Stimulated activated CD8-positive, alpha-beta memory T cell treated with anti-CD3 and anti-CD28 coated beads, Interleukin-12 subunit alpha, Interleukin-12 subunit beta, amount 100 ng/mL, for 24 hours (primary cell): ENCODE data around the gene FBXO7.

Experiments used
- DNase-seq: peaks from one replicate; pipeline ENCODE4 v3.0.0-alpha.2; 2020; ENCODE audit errors: extremely low read depth

Gene FBXO7

DNA sequence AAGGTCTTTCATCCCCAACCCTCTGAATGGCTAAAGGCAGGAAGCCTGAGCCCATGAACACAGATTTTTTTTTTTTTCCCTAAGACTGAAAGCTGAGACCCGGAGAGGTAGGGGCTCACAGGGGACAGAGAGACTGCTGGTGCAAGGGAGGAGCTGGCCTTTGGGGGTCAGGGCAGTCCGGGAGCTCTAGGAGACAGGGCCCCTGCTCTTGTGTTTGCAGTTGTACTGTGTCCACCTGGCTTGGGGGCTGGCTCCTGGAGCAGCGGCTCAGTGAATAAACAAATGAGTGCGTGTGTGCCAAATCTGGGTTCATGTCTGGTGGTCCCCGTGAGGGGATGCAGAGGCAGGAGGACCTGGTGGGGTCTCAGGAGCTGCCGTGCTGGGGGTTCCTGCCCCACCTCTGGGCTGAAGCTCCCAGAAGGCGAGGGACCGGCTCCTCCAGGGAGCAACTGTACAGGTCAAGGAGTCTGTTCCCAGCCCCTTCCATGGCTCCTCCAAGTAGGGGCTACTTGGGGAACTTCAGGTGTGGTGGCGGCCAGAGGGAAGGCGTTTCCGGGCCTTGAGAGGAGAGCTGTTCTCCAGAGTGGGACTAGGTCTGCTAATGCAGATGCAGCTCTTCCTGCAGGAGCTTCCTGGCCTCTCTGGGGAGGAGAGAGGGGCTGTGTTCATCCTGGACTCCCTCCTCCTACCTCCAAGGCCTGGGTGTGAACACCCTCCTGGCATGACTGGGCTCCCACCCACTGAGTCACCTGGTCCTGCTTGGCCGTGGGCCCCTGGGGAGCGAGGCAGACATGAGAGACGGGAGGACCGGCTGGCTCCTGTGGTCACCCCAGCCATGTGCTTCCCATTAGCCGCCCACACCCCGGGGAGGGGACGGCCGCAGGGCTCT, 57.6 kb downstream of the FBXO7 start:
- DNase-seq = no peak

DNA sequence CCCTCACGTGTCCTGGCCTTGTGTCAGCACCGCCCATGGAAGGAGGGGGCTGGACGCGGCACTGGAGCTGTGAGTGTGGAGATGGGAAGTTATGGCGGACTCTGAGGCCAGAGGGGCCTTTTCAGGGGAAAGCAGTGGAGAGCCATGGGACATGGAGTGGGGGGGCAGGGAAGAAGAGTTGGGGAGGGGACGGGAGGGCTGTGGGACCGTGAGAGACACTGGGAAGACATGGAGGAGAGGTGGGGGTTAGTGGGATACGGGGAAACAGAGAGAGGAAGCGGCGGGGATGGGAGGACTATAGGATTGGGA, 58.2 kb downstream of the FBXO7 start:
- DNase-seq = no peak

DNA sequence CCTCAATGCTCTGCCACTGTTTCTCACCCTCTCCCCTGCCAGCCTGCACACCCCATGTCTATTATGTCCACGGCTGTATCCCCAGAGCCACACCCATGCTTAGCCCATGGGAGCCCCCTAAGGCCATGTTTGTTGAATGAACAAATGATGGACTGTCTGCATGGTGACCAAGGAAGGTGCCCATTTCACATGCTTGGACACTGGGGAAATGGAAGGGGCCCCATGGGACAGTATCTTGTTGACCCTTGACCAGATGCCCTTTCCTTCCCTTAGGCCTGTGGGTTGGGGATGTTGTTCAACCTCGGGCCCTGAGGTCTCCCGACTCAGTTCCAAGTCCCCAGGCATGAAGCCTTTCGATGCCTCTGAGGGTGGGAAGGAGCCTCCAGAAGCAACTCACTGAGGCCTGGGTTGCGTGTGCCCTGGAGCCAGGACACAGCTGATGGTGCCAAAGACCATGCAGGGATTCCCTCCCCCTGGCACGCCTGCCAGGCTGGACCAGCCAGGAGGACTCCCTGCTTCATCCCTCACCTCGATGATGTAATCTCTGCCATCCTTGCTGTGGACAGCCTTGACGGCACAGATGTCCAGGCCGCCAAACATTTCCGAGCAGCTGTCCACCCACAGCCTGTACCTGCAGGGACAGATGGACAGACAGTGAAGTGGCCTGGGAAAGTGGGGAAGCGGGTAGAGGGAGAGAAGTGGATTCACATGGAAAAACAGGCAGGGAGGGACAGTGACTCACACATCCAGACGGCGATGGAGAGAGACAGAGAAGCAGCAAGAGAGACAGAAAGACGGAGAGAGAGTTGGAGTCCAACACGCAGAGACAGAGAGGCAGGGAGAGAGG, 58.9 kb downstream of the FBXO7 start:
- no peak for DNase-seq

DNA sequence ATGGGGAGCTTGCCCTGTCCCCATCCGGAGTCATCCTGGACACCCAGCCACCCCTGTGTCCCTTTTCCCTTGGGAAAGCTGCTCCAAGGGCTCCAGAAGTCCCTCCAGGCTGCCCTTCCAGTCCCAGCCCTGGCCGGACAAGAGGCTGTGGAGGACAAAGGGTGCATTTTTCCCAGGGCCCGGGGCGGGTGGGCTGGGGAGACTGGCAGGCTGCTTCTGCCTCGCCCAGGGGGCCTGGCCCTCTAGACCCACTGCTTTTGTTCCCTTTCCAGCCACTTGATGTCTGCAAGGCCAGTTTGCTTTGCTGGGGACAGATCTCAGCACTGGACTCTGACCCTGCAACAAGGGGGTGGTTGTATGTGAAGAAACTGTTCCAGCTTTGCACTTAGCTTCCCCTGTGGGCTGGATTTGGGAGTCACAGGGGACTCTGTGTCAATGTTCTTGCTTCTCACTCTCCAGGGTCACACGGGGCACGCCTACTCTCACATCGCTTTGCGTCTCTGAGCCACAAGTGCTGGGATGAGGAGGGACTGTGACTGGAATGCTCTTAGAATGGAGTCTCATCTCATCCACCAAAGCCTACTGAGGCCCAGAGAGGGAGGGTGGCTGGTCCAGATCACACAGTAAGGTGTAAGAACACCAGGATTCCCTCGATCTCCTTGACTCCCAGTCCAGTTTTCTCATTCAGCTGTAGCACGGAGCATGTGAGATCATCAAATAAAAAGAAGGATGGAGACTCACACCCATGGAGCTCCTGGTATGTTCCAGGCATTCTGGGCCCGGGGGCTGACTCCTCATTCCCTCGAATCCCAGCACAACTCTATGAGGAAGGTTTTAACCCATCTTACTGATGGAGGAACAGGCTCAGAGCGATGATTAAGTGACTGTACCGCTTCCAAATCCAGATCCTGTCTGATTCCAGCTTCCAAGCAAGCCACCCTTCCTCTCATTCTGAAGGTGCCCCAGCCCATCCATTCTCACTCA, 59.9 kb downstream of the FBXO7 start:
- DNase-seq = no peak

DNA sequence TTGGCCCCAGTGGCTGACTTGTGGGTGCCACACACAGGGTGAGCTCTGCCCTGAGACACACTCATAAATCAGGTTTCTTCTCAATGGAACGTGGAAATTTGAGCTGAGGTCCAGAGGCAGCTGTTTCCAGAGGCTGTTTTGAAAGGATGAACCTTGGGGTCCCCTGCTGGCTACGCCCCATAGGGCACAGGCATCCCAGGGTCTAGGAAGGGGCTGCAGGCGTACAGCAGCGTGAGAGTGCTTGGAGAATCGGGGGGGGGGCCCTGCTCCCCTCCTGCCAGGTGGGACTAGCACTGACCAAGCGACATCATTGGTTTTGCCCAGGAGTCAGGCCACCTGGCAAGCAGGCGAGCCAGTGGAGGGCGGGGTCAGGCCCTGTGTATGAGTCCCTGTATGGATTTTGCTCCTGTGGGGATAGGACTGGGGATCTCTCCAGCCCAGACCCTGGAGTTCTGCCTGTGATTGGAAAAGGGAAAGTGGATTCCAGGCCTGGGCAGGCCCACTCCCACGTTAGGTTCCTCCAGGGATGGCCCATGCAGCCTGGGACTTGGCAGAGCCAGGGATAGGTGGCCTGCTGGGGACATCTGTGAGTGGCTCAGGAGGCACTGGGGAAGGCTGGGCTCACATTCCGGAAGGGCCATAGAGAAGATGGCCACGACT, 61.0 kb downstream of the FBXO7 start:
- no peak for DNase-seq

DNA sequence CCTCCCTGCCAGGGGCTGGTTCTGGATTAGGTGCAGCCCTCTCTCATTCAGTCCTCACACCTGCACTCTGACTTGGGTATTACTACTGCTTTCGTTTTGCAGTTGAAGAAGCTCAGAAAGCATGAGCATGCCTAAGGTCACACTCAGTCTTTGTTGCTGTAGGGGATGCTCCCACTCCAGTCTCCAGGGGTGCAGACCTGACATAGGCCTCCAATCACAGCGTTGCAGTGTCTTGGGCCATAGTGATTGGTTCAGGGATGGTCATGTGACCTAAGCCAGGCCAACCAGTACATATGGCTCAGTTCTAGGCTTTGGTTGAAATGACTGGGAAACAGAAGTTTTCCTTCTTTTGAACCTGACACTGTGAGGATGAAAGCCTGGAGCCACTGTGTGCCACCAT, 61.7 kb downstream of the FBXO7 start:
- DNase-seq = no peak

DNA sequence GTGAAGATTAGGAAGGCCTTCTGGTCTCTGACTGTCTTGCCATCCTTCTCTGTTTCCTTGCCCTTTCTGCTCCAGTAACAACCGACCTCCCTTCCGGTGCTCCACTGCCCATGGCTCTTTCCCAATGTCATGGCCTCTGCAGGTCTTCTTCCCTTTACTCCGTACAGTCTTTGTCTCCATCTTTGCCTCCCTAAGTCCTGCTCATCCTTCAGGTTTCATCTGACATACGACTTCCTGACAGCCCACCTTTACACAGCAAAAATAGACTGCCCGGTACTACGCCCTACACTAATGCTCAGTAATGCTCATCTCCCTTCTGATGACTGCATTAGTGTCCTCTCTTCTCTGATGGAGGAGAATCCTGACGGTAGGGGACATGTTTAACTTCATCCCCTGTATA, 63.9 kb downstream of the FBXO7 start:
- no peak for DNase-seq

DNA sequence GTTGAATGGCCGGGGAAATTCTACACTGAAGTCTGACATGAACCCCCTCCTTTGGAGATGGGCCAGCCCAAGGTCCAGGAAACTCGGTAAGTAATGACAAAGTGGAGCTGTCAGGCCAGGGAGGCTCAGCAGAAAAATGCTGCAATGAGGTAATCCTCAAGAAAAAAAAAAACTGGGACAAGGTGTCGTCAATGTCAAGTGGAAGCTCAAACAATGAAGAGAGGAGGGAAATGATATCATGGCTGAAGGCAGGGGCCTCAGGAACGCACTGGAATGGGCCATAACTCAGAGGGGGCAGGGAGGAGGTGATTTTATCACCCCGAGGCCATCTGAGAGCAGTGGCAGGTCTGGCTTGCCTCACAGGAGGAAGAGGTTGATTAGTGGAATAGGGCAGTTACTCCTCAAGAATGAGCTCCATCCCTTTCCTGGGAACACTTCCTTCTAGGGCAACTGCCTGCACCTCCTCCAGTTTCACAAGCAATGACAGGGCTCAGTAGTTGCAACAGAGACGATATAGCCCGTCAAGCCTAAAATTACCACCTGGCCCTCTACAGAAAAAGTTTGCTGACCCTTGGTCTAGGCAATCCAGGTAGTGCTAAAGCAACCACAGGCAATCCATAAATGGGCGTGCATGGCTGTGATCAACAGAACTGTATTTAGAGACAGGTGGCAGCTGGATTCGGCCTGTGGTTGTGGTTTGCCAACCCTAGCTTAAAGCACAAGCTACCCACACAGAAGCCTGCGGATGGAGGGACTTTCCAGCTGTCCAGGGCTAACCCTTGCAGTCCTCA, 65.2 kb downstream of the FBXO7 start:
- no peak for DNase-seq

DNA sequence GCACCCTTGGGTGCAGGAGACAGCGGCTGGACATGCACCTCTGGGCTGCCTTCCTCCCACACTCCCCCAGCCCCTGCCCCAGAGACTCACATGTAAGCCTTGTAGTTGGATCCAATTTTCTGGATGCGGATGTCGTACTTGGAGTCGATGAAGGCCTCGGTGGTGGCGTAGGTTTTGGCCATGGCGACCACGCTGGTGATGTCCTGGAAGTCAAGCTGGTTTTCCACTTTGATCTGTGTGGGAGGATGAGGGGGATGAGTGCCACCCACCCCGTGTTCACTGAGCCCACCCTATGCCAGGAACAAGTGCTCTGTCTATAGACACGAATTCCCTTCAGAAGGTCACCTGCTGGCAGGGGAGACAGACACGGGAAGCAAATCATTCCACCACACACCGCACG, 66.9 kb downstream of the FBXO7 start:
- DNase-seq = no peak

DNA sequence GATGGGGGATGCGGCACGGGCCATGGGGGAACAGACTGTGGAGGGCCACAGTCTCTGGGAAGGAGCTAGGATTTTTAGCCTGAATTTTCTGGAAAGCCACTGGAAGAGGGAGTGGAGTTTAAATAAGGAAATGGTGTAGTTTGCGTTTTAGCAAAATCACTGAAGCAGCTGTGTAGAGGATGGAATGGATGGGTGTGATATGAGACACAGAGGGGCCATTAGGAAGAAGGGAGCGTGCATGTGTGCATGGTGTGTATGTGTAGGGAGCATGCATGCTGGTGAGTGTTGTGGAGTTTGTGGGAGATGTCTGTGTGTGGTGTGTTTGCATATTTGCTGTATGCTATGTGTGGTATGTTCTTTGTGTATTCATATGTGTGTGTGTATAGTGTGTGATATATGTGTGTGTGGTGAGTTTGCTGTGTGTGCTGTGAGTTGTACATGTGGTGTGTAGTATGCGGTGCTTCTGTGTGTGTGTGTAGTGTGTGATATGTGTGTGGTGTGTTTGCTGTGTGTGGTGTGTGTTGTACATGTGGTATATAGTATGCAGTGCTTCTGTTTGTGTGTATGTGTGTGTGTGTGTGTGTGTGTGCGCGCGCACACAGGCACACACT, 67.6 kb downstream of the FBXO7 start:
- DNase-seq = no peak

DNA sequence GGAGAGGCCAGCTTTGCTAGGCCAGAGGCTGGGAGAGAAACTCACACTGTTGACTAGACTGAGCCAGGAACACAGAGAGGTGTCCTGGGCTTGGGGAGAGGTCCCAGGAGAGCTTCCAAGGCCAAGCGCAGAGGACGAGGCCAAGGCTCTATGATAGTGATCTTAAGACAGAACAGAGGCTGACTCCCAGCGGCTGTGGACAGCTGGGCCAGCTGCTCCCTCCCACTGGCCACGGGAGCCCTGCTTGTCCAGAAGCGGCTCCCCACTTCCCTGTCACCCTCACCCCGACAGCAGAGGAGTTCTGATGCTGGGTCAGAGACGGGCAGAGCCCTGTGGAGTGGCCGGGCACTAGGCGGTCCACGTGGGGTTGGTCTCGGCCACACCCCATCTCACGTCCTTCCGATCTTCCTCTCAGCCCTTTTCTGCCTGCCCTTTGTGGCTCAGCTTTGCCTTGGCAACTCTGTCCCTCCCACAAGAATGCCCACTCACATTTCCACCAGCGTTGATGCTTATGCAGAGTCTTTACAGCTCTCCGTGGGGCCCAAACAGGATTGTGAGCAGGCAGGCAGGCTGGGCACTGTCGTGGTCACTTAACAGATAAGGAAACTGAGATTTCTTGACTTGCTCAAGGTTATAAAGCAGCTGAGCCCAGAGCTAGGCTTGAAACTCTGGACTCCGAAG, 68.2 kb downstream of the FBXO7 start:
- DNase-seq = no peak

DNA sequence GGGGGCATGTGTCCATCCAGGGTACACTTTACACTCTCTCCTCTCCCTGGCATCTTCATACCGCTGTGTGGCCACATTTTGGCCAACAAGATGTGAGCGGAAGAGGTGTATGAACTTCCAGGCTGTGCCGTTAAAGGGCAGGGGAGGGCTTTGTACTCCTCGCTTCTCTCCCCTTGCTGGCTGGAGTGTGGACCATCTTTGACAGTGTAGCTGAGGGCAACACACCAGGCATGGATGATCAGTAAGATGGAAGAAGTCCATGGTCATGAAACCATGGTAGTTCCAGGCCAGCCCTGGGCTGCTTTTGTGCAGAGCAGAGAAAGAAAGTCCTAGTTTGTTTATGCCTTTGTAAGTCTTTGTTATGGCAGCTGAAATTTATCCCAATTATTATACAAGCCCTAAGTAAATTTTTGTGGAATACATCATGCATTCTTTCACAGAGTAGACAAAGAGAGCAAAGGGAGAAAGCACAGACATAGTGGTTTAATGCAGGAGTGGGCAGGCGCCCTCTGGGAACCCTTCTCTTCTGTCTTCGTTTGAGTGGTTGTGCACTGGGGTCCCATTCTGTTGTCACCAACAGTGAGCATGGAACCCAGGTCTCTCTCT, 70.4 kb downstream of the FBXO7 start:
- no peak for DNase-seq

DNA sequence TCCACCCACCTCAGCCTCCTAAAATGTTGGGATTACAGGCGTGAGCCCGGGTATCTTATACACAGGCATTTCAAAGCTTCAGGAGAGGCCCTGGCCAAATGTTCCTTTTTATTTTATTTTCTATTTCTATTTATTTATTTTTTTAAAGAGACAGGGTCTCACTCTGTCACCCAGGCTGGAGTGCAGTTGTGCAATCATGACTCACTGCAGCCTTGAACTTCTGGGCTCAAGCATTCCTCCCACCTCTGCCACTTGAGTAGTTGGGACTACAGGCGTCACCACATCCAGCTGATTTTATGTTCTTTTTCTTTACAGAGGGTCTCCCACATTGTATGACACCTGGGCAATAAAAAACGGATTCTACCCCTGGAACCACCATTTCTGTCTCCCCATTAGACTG, 71.2 kb downstream of the FBXO7 start:
- DNase-seq = no peak

DNA sequence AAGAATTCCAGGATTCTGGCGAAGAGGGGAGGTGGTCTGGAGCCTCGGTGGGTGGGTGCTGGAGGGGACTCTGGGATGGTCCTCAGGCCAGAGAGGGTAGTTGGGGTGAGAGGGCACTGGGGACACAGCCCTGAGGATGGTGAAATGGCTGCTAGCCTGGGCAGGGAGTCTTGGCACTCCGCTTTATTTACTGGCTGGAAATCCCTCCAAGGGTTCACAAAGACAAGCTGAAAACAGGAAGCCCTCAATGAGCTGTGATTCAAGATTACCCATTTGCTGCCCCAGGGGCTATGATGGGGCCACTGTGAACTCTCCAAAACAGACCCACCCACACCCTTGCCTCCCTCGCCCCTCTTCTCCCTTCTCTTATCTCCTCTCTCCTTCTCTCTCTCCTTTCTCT, 71.9 kb downstream of the FBXO7 start:
- no peak for DNase-seq

DNA sequence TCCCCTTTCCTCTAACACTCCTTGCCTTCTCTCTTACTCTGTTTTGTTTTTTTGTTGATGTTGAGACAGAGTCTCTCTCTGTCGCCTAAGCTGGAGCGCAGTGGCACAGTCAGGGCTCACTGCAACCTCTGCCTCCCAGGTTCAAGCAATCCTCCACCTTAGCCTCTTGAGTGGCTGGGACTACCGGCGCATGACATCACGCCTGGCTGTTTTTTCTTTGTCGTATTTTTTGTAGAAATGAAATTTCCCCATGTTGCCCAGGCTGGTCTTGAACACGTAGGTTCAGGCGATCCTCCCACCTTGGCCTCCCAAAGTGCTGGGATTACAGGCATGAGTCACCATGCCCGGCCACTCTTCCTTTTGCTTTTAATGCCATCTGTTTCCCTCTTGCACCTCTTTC, 72.3 kb downstream of the FBXO7 start:
- no peak for DNase-seq

DNA sequence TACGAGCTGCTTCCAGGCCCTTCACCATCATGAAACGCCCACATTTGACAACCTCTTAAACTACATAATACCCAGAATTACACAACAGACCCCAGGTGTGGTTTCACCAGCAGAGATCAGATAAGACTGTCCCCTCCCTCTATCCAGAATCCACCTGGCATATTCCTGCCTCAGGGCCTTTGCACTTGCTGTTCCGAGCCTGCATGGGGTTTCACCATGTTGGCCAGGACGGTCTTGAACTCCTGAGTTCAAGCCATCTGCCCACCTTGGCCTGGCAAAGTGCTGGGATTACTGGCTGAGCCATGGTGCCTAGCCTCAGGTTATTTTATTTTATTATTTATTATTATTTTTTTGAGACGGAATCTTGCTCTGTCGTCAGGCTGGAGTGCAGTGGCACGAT, 73.4 kb downstream of the FBXO7 start:
- no peak for DNase-seq
